NCI-H510A (cell line): Measurements from ENCODE around the gene AMBP.

Source experiments
- DNase-seq: peaks from one replicate; lab custom pipeline; 2025; lab: John Stamatoyannopoulos, UW

Gene AMBP

GRCh38 chr9:114072184-114073140 is 5.6 kb downstream of the AMBP start:
- DNase-seq, result peak; percentile 47

DNA sequence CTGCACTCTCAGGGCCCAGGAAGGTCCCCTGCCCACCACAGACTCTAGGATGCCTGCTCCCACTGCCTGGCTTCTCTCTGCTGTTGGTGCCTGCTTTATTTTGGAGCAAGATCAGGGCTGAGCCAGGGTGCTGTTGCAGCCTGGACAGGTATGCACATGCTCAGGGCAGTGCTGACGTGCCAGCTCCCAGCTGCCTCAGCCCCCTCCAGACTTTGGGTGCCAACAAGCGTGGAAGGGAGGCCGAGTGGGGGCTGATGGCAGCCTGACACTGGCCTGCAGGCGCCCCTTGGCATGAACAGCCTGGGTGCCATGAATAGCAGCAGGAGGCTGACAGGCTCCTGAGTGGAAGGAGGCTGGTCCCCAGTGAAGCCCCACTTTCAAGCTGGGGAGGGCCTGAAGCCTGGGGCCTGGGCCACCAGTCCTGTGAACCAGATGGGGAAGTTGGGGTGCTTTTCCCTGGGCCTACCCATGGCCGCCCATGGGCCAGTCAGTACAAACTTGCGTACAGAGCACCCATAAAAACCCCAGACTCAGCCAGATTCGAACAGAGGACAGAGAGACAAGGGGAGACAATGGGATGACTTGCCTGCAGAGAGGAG is 6.8 kb downstream of the AMBP start:
- no peak for DNase-seq

- DNase-seq, result no peak
Observed at GRCh38 chr9:114070188-114071103, 7.7 kb downstream of the AMBP start.

DNA sequence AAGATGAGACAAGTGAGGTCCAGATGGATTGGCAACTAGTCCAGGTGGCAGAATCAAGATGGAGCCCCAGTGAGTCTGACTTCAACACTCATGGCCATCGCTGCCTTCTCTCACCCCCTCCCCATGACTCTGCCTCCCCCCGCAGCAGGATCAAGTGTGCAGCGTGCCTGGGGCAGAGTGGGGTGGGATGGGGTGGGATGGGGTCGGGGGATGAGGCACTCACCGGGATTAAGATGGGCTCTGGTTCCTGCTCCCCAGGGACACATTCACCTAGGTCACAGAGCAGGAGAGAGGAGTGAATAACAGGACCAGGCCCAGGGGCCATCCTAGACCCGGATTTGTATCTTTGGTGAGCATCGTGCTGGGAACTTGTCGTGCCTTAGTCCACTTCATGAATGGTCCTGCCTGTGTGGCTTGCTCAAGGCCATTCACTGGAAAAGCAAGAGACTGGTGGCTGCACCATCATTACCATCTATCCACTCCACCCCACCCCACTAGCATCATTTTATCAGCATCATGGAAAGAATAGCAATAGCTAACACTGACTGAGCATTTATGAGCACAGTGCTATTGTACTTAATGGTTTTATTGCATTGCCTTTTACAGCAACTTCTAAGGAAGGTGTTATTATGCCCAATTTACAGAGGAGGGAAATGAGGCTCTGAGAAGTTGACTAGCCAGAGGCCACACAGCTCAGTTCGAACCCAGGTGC is 8.5 kb downstream of the AMBP start:
- DNase-seq, result no peak

- no peak for DNase-seq
Observed at GRCh38 chr9:114065304-114065703, 12.8 kb downstream of the AMBP start.

DNA sequence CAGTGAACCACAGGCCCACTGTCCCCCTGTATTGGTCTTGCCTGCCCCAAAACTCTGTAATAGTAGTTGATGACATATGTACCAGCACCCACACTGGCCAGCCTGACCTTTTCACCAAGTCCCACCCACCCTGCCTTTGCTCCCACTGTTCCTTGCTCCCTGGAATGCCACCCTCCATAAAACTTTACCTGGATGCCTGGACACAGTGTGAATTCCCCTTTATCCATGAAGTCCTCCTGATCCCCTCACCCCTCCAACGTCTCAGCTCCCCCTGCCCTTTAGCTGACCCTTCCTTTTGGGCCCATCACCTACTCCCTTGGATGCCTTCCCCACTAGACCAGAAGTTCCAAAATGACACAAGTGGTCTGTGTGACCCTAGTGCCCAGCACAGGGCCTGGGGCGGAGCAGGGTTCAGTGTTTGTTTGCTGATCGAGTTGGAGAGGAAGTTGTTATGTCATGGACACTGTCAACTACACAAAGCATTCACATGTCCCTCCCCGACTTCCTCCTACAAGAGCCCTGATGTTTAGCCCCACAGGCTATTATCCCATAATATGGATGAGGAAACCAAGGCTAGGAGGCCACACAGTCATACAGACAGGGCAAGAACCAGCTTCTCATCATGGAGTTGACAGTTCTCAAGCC is 16.1 kb downstream of the AMBP start:
- no peak for DNase-seq

DNA sequence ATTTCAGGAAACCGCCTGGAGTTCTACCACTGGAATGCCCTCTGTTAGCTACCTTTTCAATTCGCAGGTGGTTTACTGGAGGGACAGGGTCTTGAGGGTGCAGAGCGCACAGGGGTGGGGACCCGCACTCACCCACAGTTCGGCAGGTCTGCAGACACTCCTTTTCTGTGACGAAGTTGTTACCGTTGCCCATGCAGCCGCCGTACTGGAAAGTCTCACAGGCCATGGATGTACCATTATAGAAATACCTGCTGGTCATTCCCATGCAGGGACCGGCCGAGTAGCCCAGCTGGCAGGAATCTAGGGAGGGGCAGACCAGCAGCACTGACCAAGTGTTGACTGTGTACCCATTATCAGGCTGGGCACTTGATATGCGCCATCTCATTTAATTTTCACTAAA is 16.8 kb downstream of the AMBP start:
- DNase-seq, result no peak

GRCh38 chr9:114060711-114061110 is 17.4 kb downstream of the AMBP start:
- DNase-seq, result no peak

DNA sequence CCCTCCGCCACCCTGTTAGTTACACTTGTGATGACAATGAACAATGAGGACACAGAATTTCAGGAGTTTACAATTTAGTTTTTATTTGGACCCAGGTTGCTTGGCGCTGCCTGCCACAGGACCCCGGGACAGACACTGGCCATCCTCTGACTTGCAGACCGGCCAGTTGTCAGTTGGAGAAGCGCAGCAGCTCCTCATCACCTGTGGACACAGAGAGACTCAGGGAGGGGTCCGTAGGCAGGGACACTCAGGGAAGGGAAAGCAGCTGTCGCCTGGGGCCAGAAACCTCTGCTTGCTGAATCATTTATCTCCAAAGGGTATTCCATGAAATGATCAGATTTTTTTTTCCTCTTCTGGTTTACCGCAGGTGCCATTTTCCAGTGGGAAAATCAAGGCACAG is 18.0 kb downstream of the AMBP start:
- DNase-seq, result no peak

GRCh38 chr9:114059047-114059803 is 18.9 kb downstream of the AMBP start:
- DNase-seq, result no peak

- DNase-seq, result no peak
Observed at GRCh38 chr9:114058688-114059046, 19.4 kb downstream of the AMBP start.

DNA sequence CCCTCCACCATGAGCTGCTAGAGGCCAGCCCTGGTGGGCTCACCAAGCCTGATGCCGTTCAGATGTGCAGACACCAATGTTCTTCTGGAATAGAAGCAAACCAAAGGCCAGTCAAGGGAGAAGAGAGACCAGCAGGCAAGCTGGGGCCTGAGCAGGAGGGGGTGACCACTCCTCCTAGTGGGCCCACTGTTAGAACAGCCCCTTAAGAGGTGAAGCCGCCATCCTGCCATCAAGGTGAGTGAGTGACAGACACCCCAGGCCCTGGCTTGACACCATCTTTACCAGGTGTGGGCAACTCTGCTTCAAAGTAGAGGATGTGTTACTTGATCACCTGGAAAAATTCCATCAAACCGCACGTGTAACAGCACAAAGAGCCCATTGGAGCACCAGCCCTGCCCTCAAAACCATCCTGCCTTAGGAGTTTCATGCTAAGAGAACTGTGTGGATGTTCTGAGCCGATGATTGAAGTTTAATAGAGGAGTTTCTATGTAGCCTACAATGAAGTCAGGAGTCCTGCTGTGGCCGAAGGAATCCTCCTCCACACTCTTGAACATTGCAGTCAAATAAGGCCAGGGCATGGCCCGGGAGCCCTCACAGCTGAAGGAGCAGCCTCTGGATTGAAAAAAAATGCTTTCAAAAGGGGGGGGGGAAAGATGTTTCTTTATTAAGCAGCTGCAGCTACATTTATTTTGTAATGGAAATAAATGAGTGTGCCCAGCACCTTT is 20.8 kb downstream of the AMBP start:
- DNase-seq, result no peak

- DNase-seq, result no peak
Observed at GRCh38 chr9:114056527-114056926, 21.6 kb downstream of the AMBP start.

DNA sequence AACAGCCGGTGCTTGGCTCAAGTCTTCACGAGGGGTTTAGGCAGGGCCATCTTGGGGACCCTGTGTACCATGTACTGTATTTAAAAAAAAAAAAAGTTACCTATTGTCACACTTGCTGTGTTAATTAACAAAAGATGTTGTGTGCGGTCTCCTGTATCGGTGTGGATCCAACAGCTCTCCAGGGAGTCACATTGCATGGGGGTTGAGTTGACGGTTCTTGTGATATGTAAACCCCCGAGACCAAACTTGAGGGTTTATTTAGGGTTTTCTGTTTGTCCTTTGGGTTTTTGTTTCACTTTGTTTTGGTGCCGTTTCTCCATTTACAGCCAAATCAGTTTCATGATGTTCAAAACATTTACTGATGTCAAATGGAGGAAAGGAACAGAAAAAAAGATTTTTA is 22.2 kb downstream of the AMBP start:
- no peak for DNase-seq

DNA sequence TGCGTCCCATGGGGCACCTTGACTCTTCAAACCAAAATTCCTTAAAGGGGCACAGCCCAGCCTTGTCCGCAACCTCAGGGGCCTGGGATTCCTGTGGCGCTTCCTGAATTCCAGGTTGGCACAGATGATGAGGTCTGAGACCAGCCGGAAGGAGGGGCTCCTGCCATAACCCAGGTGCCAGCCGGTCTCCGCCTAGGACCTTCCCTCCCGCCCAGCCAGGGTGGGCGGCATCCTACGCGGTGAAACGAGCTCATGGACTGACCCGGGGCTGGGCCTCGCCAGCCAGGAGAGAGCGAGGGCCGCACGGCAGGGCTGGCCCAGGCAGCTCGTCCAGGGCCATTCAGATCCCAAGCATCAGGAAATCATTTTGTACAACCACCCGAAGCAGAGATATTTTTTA is 23.0 kb downstream of the AMBP start:
- no peak for DNase-seq

GRCh38 chr9:114054191-114054690 is 23.9 kb downstream of the AMBP start:
- no peak for DNase-seq

DNA sequence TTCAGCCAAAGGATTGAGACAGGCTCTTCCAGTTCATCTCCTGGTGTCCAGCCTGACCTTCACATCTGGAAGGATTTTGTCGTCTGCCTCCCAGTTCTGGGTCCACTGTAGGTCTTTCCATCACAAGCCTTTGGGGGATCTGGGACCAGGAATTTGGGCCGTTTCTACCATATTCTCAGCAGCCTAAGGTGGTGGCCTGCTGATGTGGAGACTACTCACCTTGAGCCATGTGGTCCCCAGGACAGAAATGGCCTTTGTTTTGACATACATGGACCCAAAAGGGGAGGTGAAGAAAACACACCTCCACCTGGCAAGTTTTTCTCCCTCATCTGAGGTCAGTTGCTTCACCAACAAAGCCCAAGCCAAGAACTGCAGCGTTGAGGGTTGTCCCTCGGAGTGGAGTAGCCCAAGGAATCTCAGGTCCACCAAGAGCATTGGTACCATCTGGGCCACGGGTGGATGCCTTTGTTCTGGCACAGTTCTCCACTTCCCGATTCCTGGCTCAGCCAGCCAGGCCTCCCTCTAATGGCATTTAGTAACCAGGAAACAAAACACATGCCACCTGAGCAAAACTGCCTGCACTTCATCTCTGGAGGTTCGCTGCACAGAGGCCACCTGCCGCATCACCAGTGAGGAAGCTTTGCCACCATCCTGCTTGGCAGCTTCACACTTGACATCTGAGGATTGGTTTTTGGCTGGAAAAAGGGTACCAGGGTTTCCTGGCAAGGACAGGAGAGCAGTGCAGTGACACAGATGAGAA is 24.7 kb downstream of the AMBP start:
- DNase-seq, result no peak

GRCh38 chr9:114051706-114052105 is 26.4 kb downstream of the AMBP start:
- no peak for DNase-seq

GRCh38 chr9:114051281-114051680 is 26.8 kb downstream of the AMBP start:
- no peak for DNase-seq
